ENCODE results near the gene ENOX1.
"Not testable (repeated sequence)": the region's sequence is repeated elsewhere in the genome, so short reads cannot be mapped to it uniquely, and the experiment has no call there.

Gene ENOX1

DNA sequence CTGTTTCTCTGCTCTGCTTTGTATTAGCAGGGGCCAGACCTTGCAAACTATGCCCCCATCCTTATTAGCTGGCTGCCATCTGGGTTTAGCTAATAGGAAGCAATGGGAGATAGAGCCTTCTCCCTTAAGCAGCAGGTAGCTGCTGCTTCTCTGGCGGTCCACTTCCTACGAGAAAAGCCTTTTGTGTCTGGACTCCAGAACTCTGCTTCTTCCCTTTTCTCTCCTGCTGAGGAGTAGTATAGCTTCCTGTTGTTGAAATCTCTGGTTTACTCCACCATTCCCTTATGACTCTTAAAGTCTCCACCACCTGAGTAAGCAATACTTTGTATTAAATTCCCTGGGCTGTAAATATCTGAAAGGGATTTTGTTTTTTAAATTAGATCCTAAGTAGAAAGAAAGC is 616.3 kb downstream of the ENOX1 start:
- no peak for DNase-seq

DNA sequence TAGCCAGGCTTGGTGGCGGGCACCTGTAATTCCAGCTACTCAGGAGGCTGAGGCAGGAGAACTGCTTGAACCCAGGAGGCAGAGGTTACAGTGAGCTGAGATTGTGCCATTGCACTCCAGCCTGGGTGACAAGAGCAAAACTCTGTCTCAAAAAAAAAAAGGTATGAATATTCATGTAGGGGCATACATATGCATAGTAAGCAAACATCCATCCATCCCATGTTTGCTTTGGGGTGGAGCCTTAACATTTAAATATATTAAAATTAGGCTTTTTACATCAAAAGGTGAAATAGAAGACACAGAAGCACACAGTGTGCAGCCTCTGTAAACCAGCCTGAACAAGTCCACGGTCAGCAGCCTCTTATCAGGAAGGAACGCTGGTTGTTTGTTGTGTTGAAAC is 618.3 kb downstream of the ENOX1 start:
- not testable (repeated sequence) for DNase-seq

DNA sequence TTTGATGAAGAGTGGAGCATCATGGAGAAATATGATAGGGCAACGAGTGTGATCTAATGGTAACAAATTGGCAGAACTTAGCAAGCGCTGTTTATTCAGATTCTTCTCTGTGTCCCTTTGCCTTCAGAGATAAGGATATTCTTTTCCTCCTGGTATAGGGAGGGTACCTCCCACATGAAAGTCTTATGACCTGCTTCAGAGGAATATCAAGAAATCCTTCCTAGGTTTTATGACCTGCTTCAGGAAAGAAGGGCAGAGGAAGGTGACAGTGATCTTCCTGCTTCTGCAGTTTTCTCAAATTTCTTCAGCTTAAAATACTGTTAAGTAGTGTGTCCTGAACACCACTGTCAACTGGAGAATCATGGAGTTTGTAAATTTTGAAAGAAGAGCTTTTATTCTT is 619.0 kb downstream of the ENOX1 start:
- DNase-seq = no peak

DNA sequence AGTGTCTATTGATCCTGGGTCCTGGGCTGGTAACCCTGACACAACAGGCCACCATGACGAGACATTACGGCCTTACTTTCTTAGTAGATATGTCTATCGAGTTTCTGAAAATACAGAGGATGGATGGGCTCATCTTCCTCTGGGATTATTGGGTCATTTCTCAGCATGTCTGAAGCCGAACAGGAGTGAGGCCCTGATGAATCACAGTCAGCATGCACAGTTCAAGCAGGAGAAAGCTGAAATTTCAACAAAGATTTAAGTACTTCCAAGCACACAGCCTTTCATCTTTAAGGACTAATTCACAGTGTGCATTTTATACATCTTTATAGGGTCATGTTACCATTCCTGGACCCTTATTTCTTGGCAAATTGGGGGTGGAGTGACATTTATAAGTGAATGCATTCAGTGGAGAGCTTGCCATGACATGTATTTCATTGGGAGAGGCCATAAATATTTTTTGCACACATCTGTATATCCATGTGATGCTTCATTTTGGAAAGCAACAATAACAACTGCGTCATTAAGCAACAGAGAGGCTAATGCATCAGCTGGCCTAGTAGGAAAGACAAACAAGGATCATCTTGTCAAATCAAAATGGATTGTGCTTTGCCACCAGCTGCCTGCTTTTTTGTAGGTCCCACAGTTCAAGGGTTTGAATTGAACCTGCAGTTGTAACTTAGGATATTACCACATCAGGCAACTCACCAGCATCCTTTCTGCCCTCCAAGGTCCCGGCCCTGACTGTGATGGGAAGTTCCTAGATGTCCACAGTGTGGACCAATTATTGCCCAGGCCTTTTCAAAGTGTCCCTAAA is 619.9 kb downstream of the ENOX1 start:
- no peak for DNase-seq
